Common myeloid progenitor, CD34-positive (primary cell): ENCODE measurements around the gene RNF135.
A peak's percentile ranks its signal among the peaks of the same experiment; 100 is the strongest.
"Not testable (repeated sequence)": the region's sequence is repeated elsewhere in the genome, so short reads cannot be mapped to it uniquely, and the experiment has no call there.

Source experiments
- CTCF ChIA-PET: fragments of 350-600 bp; sonication (Branson Sonifier 250); formaldehyde crosslinking; loops from one replicate; lab custom pipeline; 2021; ENCODE audit warnings: antibody characterized with exemption; lab: Charles Lee
- POLR2A ChIA-PET: fragments of 350-600 bp; sonication (Branson Sonifier 250); formaldehyde crosslinking; loops from one replicate; lab custom pipeline; 2021; ENCODE audit warnings: antibody characterized with exemption; lab: Charles Lee
- DNase-seq, 3 donors: peaks; one replicate each; pipeline versions ENCODE4 v3.0.0 to v3.0.0-alpha.2; 2013
- H3K27ac ChIP-seq, 2 experiments: 1 replicate in 1 of 2; 2 replicates in 1 of 2; pipeline ENCODE4 v1.7.0; 2013; ENCODE audit warnings: inconsistent platforms in 2 of 2, low read length in 2 of 2, mild to moderate bottlenecking in 2 of 2, low read depth in 1 of 2, moderate library complexity in 1 of 2; ENCODE audit not compliant: severe bottlenecking in 2 of 2, insufficient read depth in 1 of 2, poor library complexity in 1 of 2
- H3K27me3 ChIP-seq, 5 experiments: replicated peaks in 2 of 5; 1 replicate in 3 of 5; 2 replicates in 2 of 5; pipeline versions ENCODE4 v1.6.1 to v1.7.0; 2013; ENCODE audit warnings: low read length in 4 of 5, mild to moderate bottlenecking in 2 of 5, moderate library complexity in 2 of 5, inconsistent platforms in 1 of 5; ENCODE audit not compliant: insufficient read depth in 5 of 5, control insufficient read depth in 4 of 5
- H3K36me3 ChIP-seq, 4 experiments: 1 replicate in 2 of 4; 2 replicates in 2 of 4; pipeline versions ENCODE4 v1.6.1 to v1.7.0; 2013; ENCODE audit warnings: low read length in 3 of 4, control low read depth in 1 of 4, mild to moderate bottlenecking in 1 of 4; ENCODE audit not compliant: control insufficient read depth in 4 of 4, insufficient read depth in 4 of 4
- H3K4me1 ChIP-seq, 4 experiments: 1 replicate in 3 of 4; 2 replicates in 1 of 4; pipeline versions ENCODE4 v1.6.1 to v1.7.1; 2013; ENCODE audit warnings: low read length in 3 of 4, mild to moderate bottlenecking in 3 of 4, control low read depth in 1 of 4, inconsistent platforms in 1 of 4, moderate library complexity in 1 of 4; ENCODE audit not compliant: control insufficient read depth in 4 of 4, insufficient read depth in 4 of 4; ENCODE audit errors: control extremely low read depth in 1 of 4
- H3K4me3 ChIP-seq, 7 experiments: 1 replicate in 4 of 7; 2 replicates in 3 of 7; pipeline versions ENCODE4 v1.5.1 to v1.7.0; 2013; ENCODE audit warnings: mild to moderate bottlenecking in 7 of 7, low read length in 6 of 7, moderate library complexity in 6 of 7, inconsistent platforms in 2 of 7, low read depth in 2 of 7, control low read depth in 1 of 7; ENCODE audit not compliant: insufficient read depth in 4 of 7, control insufficient read depth in 1 of 7; ENCODE audit errors: extremely low read depth in 1 of 7
- H3K9me3 ChIP-seq, 5 experiments: 1 replicate in 4 of 5; 2 replicates in 1 of 5; pipeline versions ENCODE4 v1.6.1 to v1.7.1; 2013; ENCODE audit warnings: low read length in 4 of 5, mild to moderate bottlenecking in 2 of 5, inconsistent platforms in 1 of 5, low read depth in 1 of 5, moderate library complexity in 1 of 5; ENCODE audit not compliant: control insufficient read depth in 4 of 5, insufficient read depth in 2 of 5; ENCODE audit errors: control extremely low read depth in 1 of 5
- WGBS: methylation state at CpG from one replicate; pipeline ENCODE4 v1.1.5; 2013; ENCODE audit not compliant: insufficient coverage; 5-methylcytosine and 5-hydroxymethylcytosine counted together

RNF135 gene

DNA sequence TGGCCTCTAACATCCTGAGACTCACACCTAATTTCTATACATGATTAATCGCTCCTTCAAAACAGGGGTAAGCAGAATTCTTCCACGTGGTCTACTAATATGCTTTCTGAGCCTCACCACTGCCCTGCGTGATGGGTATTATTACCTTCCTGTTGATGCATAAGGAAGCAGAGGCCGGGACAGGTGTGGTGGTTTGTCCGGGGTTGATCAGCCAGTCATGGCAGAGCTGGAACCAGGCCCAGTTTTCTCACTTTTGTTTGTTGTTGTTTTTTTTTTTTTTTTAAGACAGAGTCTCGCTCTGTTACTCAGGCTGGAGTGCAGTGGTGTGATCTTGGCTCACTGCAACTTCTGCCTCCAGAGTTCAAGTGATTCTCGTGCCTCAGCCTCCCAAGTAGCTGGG lies 31.2 kb downstream of the RNF135 start:
- Histone ChIP-seq H3K9me3 (no peaks in the 10 kb centered on the region), H3K27ac (no peak overlapping the region), H3K4me1 (no peaks in the 10 kb centered on the region), H3K4me3 (no peak overlapping the region), H3K36me3 (peaks cover 9 to 49% (median 32%) of the 10 kb centered on the region in 4 experiments), H3K27me3 (no peaks in the 10 kb centered on the region)
- CTCF ChIA-PET: no interaction called here
- POLR2A ChIA-PET: interaction anchor here (0.6 kb wide), 1 partner anchor 895 kb away, joined by 3 read pairs; no protein-coding TSS in a partner anchor
- 96% methylated on average over 5 of the region's 7 CpGs for WGBS
- no peak for DNase-seq

DNA sequence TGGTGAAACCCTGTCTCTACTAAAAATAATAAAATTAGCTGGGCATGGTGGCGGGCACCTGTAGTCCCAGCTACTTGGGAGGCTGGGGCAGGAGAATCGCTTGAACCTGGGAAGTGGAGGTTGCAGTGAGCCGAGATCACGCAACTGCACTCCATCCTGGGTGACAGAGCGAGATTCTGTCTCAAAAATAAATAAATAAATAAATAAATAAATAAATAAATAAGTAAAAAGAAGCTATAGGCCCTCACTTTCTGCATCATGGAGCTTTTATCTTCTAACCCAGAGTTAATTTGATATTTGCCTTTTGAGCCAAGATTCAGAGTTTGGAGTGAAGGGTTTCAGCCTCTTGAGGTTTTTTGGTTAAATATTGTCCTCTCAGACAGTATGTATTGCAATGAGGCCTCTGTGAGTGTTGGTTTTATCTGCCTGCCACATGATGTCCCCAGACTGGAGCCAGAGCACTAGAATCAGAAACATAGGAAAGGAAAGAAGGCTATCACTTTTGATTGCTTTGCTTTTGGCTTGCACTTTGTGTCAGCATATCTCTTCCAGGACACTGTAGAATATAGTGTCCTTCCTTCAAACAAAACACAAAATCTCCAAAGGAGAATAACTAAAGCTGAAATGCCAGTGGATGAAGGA lies 32.5 kb downstream of the RNF135 start:
- H3K4me1 ChIP-seq: peaks cover 0 to 5% (median 4%) of the 10 kb centered on the region in 4 experiments
- no CpG with 5 or more reads among the region's 5 CpGs for WGBS
- ChIA-PET CTCF (interaction anchor here (0.7 kb wide), 1 partner anchor 212 kb away, joined by 3 read pairs; no protein-coding TSS in a partner anchor), POLR2A (no interaction called here)
- no peak for DNase-seq
- H3K4me3 ChIP-seq: no peak overlapping the region
- H3K9me3 ChIP-seq: no peaks in the 10 kb centered on the region
- H3K36me3 ChIP-seq: peaks cover 3 to 36% (median 21%) of the 10 kb centered on the region in 4 experiments
- no peaks in the 10 kb centered on the region for H3K27me3 ChIP-seq
- H3K27ac ChIP-seq: no peak overlapping the region

DNA sequence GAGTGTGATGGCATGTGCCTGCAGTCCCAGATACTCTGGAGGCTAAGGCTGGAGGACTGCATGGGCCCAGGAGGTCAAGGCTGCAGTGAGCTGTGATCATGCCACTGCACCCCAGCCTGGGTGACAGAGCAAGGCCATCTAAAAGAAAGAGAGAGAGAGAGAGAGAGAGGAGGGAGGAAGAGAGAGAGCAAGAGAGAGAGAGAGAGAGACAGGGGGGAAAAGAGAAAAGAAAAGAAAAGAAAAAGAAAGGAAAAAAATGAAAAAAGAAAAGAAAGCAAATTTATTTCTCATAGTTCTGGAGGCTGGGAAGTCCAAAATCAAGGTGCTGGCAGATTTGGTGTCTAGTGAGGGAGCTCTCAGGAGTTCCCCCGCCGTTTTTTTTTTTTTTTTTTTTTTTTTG lies 33.3 kb downstream of the RNF135 start:
- no peak overlapping the region for H3K27ac ChIP-seq
- no peaks in the 10 kb centered on the region for H3K9me3 ChIP-seq
- POLR2A ChIA-PET: interaction anchor here (0.6 kb wide), 1 partner anchor 914 kb away, joined by 3 read pairs; no protein-coding TSS in a partner anchor
- no peaks in the 10 kb centered on the region for H3K27me3 ChIP-seq
- no peak for DNase-seq
- no peak overlapping the region for H3K4me3 ChIP-seq
- CTCF ChIA-PET: interaction anchor here (0.9 kb wide), 1 partner anchor 9 kb away, joined by 3 read pairs; no protein-coding TSS in a partner anchor
- H3K36me3 ChIP-seq: peaks cover 3 to 28% (median 14%) of the 10 kb centered on the region in 4 experiments
- 100% methylated on average over 2 of the region's 2 CpGs for WGBS
- peaks cover 0 to 12% (median 7%) of the 10 kb centered on the region in 4 experiments for H3K4me1 ChIP-seq

DNA sequence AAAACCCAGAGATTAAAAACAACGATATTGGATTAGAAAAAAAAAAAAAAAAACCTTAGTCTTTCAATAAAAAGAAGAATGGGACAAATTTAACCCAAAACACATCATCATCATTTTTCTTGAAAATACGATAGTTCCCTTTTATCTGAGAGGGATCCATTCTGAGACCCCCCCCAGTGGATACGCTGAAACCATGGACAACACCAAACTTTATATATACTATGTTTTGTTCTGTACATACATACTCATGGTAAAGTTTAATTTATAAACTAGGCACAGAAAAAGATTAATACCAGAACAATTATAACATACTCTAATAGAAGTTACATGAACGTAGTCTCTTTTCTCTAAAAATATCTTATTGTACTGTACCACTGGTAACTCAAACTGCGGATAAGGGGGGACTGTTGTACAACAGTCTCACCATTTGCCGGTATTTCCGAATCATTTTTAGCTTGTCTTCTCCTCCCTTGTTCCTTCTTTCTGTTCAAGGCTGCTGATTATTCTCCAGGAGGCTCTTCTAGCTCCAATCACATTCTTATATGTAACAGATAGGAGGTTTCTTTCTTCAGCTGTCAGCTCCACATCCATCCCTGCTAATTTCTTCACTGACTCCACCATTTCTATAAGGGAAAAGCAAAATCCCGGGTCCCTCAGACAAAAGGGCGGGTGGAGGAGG lies 37.0 kb downstream of the RNF135 start:
- H3K4me3 ChIP-seq: peak overlapping the region; percentile 39 to 86 (median 69)
- POLR2A ChIA-PET: no interaction called here
- H3K27ac ChIP-seq: no peak overlapping the region
- CTCF ChIA-PET: interaction anchor here (1.0 to 1.5 kb wide), 4 partner anchors 10 to 365 kb away, joined by 3 to 5 read pairs (median 4); no protein-coding TSS in a partner anchor
- no peak for DNase-seq
- H3K36me3 ChIP-seq: peaks cover 0 to 10% (median 0%) of the 10 kb centered on the region in 4 experiments
- H3K4me1 ChIP-seq: peaks cover 0 to 12% (median 8%) of the 10 kb centered on the region in 4 experiments
- H3K27me3 ChIP-seq: no peaks in the 10 kb centered on the region
- no peaks in the 10 kb centered on the region for H3K9me3 ChIP-seq
- 55% methylated on average over 6 of the region's 9 CpGs for WGBS

DNA sequence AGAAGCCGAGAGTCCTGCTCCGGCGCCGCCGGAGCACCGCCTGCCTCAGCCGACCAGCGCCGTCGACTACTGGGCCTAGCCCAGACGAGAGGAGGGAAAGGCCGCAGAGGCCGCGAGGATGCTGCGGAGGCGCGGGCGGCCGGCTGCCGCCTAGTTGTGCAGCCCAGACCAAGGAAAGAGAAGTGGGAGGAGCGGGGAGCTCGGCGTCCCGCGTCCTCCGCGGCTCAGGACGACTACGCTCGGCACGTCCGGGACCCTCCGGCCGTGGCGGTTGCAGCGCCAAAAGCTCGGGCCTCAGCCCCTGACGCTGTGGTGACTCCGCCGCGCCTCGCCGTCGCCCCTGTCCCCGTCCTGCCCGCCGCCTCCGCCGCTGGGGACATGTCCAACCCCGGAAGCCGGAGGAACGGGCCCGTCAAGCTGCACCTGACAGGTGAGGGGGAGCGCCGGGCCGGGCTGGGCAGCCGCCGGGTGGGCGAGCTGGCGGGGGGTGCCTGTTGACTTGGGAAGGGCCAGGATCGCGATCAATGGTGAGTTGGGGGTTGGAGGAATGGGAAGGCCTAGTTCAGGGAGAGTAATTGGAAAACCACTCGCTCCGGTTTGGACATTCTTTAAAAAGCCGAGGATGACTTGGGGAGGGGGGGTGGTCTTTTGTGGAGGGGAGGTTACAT lies 37.7 kb downstream of the RNF135 start:
- peak; percentile 55 to 70 (median 56) for DNase-seq
- Histone ChIP-seq H3K27ac (peak overlapping the region in 1 of 2 experiments; percentile 25), H3K36me3 (peaks cover 0 to 10% (median 0%) of the 10 kb centered on the region in 4 experiments), H3K27me3 (no peaks in the 10 kb centered on the region), H3K9me3 (no peaks in the 10 kb centered on the region), H3K4me1 (peaks cover 0 to 12% (median 8%) of the 10 kb centered on the region in 4 experiments), H3K4me3 (peak overlapping the region; percentile 39 to 86 (median 69))
- under 1% methylated on average over 54 of the region's 65 CpGs for WGBS
- ChIA-PET POLR2A (no interaction called here), CTCF (interaction anchor here (1.0 to 1.5 kb wide), 4 partner anchors 9 to 364 kb away, joined by 3 to 5 read pairs (median 4); no protein-coding TSS in a partner anchor)

DNA sequence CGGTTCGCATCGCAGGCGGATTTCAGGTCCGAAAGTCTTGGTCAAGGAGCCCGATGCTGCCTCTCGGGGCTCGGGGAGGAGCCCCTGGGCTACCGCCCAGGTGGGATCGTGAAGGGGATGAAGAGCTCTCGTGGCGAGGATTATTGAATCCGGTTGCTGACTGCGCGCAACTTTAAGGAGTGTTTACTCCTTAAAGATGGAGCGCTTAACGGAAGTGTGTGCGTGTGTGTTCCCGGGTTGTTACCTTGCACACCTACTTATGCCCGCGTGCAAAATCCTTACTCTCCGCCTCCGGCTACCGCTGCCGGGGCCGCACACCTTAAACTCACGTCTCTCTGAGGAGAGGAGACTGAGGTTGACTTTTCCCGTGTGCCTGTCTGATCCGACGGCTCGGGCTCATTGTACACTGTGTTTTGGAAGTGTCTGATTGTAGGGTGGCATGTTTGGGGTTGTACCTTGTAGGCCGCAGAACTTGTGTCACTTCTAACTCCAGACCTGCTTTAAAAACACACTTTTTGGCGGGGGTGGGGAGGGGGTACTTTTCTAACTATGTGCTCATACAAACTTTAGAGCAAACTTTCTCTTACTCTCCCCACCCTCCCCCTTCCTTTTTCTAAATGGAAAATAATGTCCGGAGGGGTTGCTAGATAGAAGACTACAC lies 38.3 kb downstream of the RNF135 start:
- peaks cover 0 to 12% (median 8%) of the 10 kb centered on the region in 4 experiments for H3K4me1 ChIP-seq
- POLR2A ChIA-PET, H3K9me3 ChIP-seq, H3K27me3 ChIP-seq, H3K36me3 ChIP-seq: not testable (repeated sequence)
- DNase-seq: peak; percentile 2 to 31 (median 15)
- 20% methylated on average over 16 of the region's 34 CpGs for WGBS
- H3K4me3 ChIP-seq: peak overlapping the region; percentile 39 to 86 (median 69)
- CTCF ChIA-PET: interaction anchor here (0.5 to 1.5 kb wide), 4 partner anchors 9 to 364 kb away, joined by 3 to 5 read pairs (median 4); no protein-coding TSS in a partner anchor
- peak overlapping the region in 1 of 2 experiments; percentile 25 for H3K27ac ChIP-seq
